Neural progenitor cell (in vitro differentiated cells): ENCODE measurements around the gene CPNE8. TPM values are rescaled to one million over a fixed set of nuclear protein-coding genes. Genes with fewer than 3 reads are reported as not detected.

Experiments
- DNase-seq: peaks from one replicate; pipeline ENCODE4 v3.0.0-alpha.2; 2016; ENCODE audit warnings: low spot score
- H2AFZ ChIP-seq: fragments of 200-600 bp; sonication (generic); replicated peaks from 2 replicates; pipeline ENCODE4 v1.6.1; 2016; ENCODE audit warnings: antibody characterized with exemption
- H3F3A ChIP-seq: fragments of 200-600 bp; sonication (generic); 2 replicates; pipeline ENCODE4 v1.6.1; 2016; ENCODE audit warnings: antibody characterized with exemption, low read depth
- H3K27ac ChIP-seq: fragments of 200-600 bp; sonication (generic); 2 replicates; pipeline ENCODE4 v1.5.1; 2016; ENCODE audit warnings: mild to moderate bottlenecking
- H3K27me3 ChIP-seq: fragments of 200-600 bp; sonication (generic); 2 replicates; pipeline ENCODE4 v1.6.1; 2016; ENCODE audit warnings: mild to moderate bottlenecking, moderate library complexity
- H3K36me3 ChIP-seq: fragments of 200-600 bp; sonication (generic); 2 replicates; pipeline ENCODE4 v1.5.1; 2016
- H3K4me1 ChIP-seq: fragments of 200-600 bp; sonication (generic); 2 replicates; pipeline ENCODE4 v1.6.1; 2016; ENCODE audit warnings: mixed run types
- H3K4me2 ChIP-seq: fragments of 200-600 bp; sonication (generic); 2 replicates; pipeline ENCODE4 v1.6.1; 2016
- H3K4me3 ChIP-seq: fragments of 200-600 bp; sonication (generic); 2 replicates; pipeline ENCODE4 v1.5.1; 2016
- H3K79me2 ChIP-seq: fragments of 200-600 bp; sonication (generic); 2 replicates; pipeline ENCODE4 v1.6.1; 2016; ENCODE audit warnings: low read depth
- H3K9ac ChIP-seq: fragments of 200-600 bp; sonication (generic); 2 replicates; pipeline ENCODE4 v1.6.1; 2016
- H3K9me3 ChIP-seq: fragments of 200-600 bp; sonication (generic); 2 replicates; pipeline ENCODE4 v1.5.1; 2016; ENCODE audit warnings: low read depth
- H4K20me1 ChIP-seq: fragments of 200-600 bp; sonication (generic); 2 replicates; pipeline ENCODE4 v1.6.1; 2016; ENCODE audit warnings: low read depth
- H3K27ac Mint-ChIP-seq: 3 replicates; pipeline ENCODE4 v1.8.0; 2021; ENCODE audit warnings: mixed read lengths
- H3K27me3 Mint-ChIP-seq: 2 replicates; pipeline ENCODE4 v1.8.0; 2022; ENCODE audit warnings: low read depth, mild to moderate bottlenecking, inconsistent platforms, moderate library complexity, mixed read lengths; ENCODE audit not compliant: insufficient read depth
- H3K36me3 Mint-ChIP-seq: 3 replicates; pipeline ENCODE4 v1.8.0; 2021; ENCODE audit warnings: mixed read lengths
- H3K4me1 Mint-ChIP-seq: 3 replicates; pipeline ENCODE4 v1.8.0; 2021; ENCODE audit warnings: mixed read lengths
- H3K4me3 Mint-ChIP-seq: 3 replicates; pipeline ENCODE4 v1.8.0; 2021; ENCODE audit warnings: mild to moderate bottlenecking, moderate library complexity, mixed read lengths
- H3K9me3 Mint-ChIP-seq: 3 replicates; pipeline ENCODE4 v1.8.0; 2020; ENCODE audit warnings: mixed read lengths
- EZH2 ChIP-seq: fragments of 200-600 bp; sonication (generic); IDR thresholded peaks from 2 replicates; pipeline ENCODE4 v1.6.1; 2017; ENCODE audit warnings: antibody characterized with exemption, mild to moderate bottlenecking, moderate library complexity
- EZH2phosphoT487 ChIP-seq: fragments of 200-600 bp; sonication (generic); IDR thresholded peaks from 2 replicates; pipeline ENCODE4 v1.6.1; 2017; ENCODE audit warnings: antibody characterized with exemption
- total RNA-seq: library from RNA; depleted of rRNA; stranded (reverse); fragments of >200 nt; gene quantifications from 2 replicates; pipeline ENCODE4 v1.2.3, GENCODE V29; 2015; ENCODE audit warnings: low replicate concordance
- TF ChIP-seq, protein P1 (sequence below): fragments of 200-600 bp; sonication (generic); IDR thresholded peaks from 2 replicates; pipeline ENCODE4 v1.5.1; 2017; ENCODE audit warnings: antibody characterized with exemption, mild to moderate bottlenecking

The CPNE8 gene
- total RNA-seq, 1 donor from 2014 or later: 19.5 TPM

DNA sequence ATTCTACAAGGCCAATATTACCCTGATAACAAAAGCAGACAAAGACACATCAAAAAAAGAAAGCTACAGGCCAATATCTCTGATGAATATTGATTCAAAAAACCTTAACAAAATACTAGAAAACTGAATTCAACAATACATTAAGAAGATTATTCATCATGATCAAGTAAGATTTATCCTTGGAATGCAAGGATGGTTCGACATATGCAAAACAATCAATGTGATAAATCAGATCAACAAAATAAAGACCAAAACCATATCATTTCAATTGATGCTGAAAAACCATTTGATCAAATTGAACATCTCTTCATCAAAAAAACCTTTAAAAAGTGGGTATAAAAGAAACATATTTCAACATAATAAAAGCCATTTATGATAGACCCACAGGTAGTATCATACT is 117.3 kb downstream of the CPNE8 start:
- Histone ChIP-seq H3K36me3 (no peaks in the 10 kb centered on the region), H3K27ac (no peak overlapping the region), H2AFZ (no peak overlapping the region), H4K20me1 (no peaks in the 10 kb centered on the region), H3K4me1 (peaks cover 4% of the 10 kb centered on the region), H3K4me2 (no peak overlapping the region), H3K79me2 (no peaks in the 10 kb centered on the region), H3K9me3 (peaks cover 11% of the 10 kb centered on the region), H3K4me3 (no peak overlapping the region), H3K27me3 (no peaks in the 10 kb centered on the region), H3F3A (no peaks in the 10 kb centered on the region), H3K9ac (no peak overlapping the region)
- H3K9me3 Mint-ChIP-seq: peaks cover 22% of the 10 kb centered on the region
- no peak overlapping the region for H3K27ac Mint-ChIP-seq
- H3K36me3 Mint-ChIP-seq: no peaks in the 10 kb centered on the region
- DNase-seq: no peak
- TF ChIP-seq, protein P1, sequence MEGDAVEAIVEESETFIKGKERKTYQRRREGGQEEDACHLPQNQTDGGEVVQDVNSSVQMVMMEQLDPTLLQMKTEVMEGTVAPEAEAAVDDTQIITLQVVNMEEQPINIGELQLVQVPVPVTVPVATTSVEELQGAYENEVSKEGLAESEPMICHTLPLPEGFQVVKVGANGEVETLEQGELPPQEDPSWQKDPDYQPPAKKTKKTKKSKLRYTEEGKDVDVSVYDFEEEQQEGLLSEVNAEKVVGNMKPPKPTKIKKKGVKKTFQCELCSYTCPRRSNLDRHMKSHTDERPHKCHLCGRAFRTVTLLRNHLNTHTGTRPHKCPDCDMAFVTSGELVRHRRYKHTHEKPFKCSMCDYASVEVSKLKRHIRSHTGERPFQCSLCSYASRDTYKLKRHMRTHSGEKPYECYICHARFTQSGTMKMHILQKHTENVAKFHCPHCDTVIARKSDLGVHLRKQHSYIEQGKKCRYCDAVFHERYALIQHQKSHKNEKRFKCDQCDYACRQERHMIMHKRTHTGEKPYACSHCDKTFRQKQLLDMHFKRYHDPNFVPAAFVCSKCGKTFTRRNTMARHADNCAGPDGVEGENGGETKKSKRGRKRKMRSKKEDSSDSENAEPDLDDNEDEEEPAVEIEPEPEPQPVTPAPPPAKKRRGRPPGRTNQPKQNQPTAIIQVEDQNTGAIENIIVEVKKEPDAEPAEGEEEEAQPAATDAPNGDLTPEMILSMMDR: no peak
- TF ChIP-seq EZH2: no peak
- no peak for TF ChIP-seq EZH2phosphoT487
- no peaks in the 10 kb centered on the region for H3K4me1 Mint-ChIP-seq
- peaks cover 4% of the 10 kb centered on the region for H3K27me3 Mint-ChIP-seq
- no peak overlapping the region for H3K4me3 Mint-ChIP-seq

DNA sequence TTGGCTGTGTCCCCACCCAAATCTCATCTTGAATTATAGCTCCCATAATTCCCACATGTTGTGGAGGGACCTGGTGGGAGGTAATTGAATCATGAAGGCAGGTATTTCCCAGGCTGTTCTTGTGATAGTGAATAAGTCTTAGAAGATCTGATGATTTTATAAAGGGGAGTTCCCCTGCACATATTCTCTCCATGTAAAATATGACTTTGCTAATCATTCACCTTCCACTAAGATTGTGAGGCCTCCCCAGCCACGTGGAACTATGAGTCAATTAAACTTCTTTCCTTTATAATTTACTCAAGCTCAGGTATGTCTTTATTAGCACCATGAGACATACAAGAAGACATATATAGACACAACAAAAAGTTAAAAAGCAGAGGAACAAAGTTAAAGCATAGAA is 120.0 kb downstream of the CPNE8 start:
- H3K9me3 Mint-ChIP-seq: peaks cover 20% of the 10 kb centered on the region
- H3K4me3 Mint-ChIP-seq: no peak overlapping the region
- no peaks in the 10 kb centered on the region for H3K4me1 Mint-ChIP-seq
- no peaks in the 10 kb centered on the region for H3K79me2 ChIP-seq
- no peak overlapping the region for H3K4me2 ChIP-seq
- TF ChIP-seq EZH2: no peak
- no peak for TF ChIP-seq EZH2phosphoT487
- TF ChIP-seq, protein P1: no peak
- DNase-seq: no peak
- H3K36me3 ChIP-seq: no peaks in the 10 kb centered on the region
- H2AFZ ChIP-seq: no peak overlapping the region
- H3K27ac ChIP-seq: no peak overlapping the region
- no peaks in the 10 kb centered on the region for H4K20me1 ChIP-seq
- H3K4me3 ChIP-seq: no peak overlapping the region
- no peak overlapping the region for H3K27ac Mint-ChIP-seq
- no peaks in the 10 kb centered on the region for H3K36me3 Mint-ChIP-seq
- no peaks in the 10 kb centered on the region for H3K27me3 ChIP-seq
- no peak overlapping the region for H3K9ac ChIP-seq
- peaks cover 4% of the 10 kb centered on the region for H3K27me3 Mint-ChIP-seq
- H3K9me3 ChIP-seq: peaks cover 12% of the 10 kb centered on the region
- H3F3A ChIP-seq: no peaks in the 10 kb centered on the region
- H3K4me1 ChIP-seq: peaks cover 4% of the 10 kb centered on the region

DNA sequence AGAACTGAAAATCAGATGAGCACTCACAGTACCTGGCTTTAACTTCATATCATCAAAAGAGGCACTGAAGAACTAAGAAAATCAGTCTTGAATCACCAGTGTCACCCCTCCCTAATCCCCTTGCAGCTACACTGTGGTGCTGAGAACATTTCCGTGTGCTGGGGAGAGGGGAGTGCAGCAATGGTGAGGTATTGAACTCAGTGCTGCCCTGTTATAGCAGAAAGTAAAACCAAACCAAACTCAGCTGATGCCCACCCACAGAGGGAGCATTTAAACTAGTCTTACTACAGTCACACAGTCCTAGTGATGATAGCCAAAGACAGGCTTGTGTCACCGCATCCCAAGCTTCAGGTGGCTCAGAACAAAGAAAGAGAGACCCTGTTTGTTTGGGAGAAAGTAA is 122.1 kb downstream of the CPNE8 start:
- TF ChIP-seq, protein P1: no peak
- no peak for TF ChIP-seq EZH2
- no peak for TF ChIP-seq EZH2phosphoT487
- Mint-ChIP-seq H3K36me3 (peaks cover 2% of the 10 kb centered on the region), H3K27me3 (peaks cover 4% of the 10 kb centered on the region), H3K9me3 (peaks cover 18% of the 10 kb centered on the region), H3K4me3 (no peak overlapping the region), H3K27ac (no peak overlapping the region), H3K4me1 (no peaks in the 10 kb centered on the region)
- H3K9ac ChIP-seq: no peak overlapping the region
- H3K27ac ChIP-seq: no peak overlapping the region
- no peaks in the 10 kb centered on the region for H3K79me2 ChIP-seq
- no peak overlapping the region for H3K4me2 ChIP-seq
- H3K9me3 ChIP-seq: peaks cover 14% of the 10 kb centered on the region
- no peaks in the 10 kb centered on the region for H3K36me3 ChIP-seq
- DNase-seq: no peak
- no peaks in the 10 kb centered on the region for H3K27me3 ChIP-seq
- no peak overlapping the region for H2AFZ ChIP-seq
- no peak overlapping the region for H3K4me3 ChIP-seq
- peaks cover 4% of the 10 kb centered on the region for H3K4me1 ChIP-seq
- no peaks in the 10 kb centered on the region for H3F3A ChIP-seq
- no peaks in the 10 kb centered on the region for H4K20me1 ChIP-seq
